ENCODE measurements around the gene FOXRED2. TPM values are rescaled to one million over a fixed set of nuclear protein-coding genes. Genes with fewer than 3 reads are reported as not detected.
A peak's percentile ranks its signal among the peaks of the same experiment; 100 is the strongest.

Gene FOXRED2
- total RNA-seq, 2 donors from 2014 or later: 28.3 to 33.3 TPM

DNA sequence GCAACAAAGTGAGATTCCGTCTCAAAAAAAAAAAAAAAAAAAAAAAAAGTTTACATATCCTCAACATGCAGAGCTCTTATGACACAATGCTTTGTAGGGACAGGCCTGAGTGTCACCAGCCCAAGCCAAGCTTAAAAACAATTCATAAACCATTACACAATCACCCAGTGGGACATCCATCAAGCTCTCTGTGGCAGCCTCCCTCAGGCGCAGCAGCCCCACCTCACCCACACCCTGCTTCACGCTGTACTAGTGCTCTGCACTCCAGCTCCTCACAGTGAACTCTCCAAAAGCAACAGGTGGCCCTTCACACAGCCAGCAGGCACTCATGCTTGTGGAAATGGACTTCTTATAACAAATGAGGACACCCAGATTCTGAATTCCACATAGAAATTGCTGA is 3.5 kb upstream of the FOXRED2 start:
- Mint-ChIP-seq H3K4me3 (no peak overlapping the region), H3K36me3 (ENCODE audit: low read depth) (peaks cover 51% of the 10 kb centered on the region), H3K27me3 (ENCODE audit: insufficient read depth) (peaks cover 6% of the 10 kb centered on the region), H3K4me1 (peaks cover 3% of the 10 kb centered on the region), H3K9me3 (peaks cover 6% of the 10 kb centered on the region), H3K27ac (no peak overlapping the region)
- no peak for DNase-seq
- TF ChIP-seq, protein P1, sequence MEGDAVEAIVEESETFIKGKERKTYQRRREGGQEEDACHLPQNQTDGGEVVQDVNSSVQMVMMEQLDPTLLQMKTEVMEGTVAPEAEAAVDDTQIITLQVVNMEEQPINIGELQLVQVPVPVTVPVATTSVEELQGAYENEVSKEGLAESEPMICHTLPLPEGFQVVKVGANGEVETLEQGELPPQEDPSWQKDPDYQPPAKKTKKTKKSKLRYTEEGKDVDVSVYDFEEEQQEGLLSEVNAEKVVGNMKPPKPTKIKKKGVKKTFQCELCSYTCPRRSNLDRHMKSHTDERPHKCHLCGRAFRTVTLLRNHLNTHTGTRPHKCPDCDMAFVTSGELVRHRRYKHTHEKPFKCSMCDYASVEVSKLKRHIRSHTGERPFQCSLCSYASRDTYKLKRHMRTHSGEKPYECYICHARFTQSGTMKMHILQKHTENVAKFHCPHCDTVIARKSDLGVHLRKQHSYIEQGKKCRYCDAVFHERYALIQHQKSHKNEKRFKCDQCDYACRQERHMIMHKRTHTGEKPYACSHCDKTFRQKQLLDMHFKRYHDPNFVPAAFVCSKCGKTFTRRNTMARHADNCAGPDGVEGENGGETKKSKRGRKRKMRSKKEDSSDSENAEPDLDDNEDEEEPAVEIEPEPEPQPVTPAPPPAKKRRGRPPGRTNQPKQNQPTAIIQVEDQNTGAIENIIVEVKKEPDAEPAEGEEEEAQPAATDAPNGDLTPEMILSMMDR (conservative IDR thresholded peaks at IDR 0.05): no peak
- Histone ChIP-seq H3K27me3 (ENCODE audit: control insufficient read depth, insufficient read depth, low read length, poor library complexity, severe bottlenecking) (no peaks in the 10 kb centered on the region), H3K36me3 (ENCODE audit: control insufficient read depth, insufficient read depth, low read length) (peaks cover 48% of the 10 kb centered on the region), H3K9me3 (ENCODE audit: control insufficient read depth, low read length) (no peaks in the 10 kb centered on the region), H3K4me3 (ENCODE audit: low read length) (no peak overlapping the region), H3K9ac (ENCODE audit: extremely low read depth, low read length, poor library complexity, severe bottlenecking) (no peak overlapping the region), H3K4me1 (ENCODE audit: control insufficient read depth, insufficient read depth, low read length) (peaks cover 5% of the 10 kb centered on the region), H3K27ac (ENCODE audit: low read depth, low read length) (no peak overlapping the region)
- WGBS, 2 experiments (ENCODE audit: insufficient coverage in 1 of 2, insufficient read length in 1 of 2): 91 to 100% methylated on average over 1 to 2 of the region's 3 CpGs

GRCh38 chr22:36507518-36508010 is 724 bp upstream of the FOXRED2 start:
- Mint-ChIP-seq H3K4me3 (peak overlapping the region; percentile 42), H3K4me1 (peaks cover 8% of the 10 kb centered on the region), H3K27ac (peak overlapping the region; percentile 16), H3K27me3 (ENCODE audit: insufficient read depth) (peaks cover 6% of the 10 kb centered on the region), H3K9me3 (peaks cover 6% of the 10 kb centered on the region), H3K36me3 (ENCODE audit: low read depth) (peaks cover 45% of the 10 kb centered on the region)
- H3K9me3 ChIP-seq (ENCODE audit: control insufficient read depth, low read length): no peaks in the 10 kb centered on the region
- no peaks in the 10 kb centered on the region for H3K27me3 ChIP-seq (ENCODE audit: control insufficient read depth, insufficient read depth, low read length, poor library complexity, severe bottlenecking)
- peaks cover 29% of the 10 kb centered on the region for H3K36me3 ChIP-seq (ENCODE audit: control insufficient read depth, insufficient read depth, low read length)
- H3K9ac ChIP-seq (ENCODE audit: extremely low read depth, low read length, poor library complexity, severe bottlenecking): no peak overlapping the region
- no peak overlapping the region for H3K27ac ChIP-seq (ENCODE audit: low read depth, low read length)
- no peak for DNase-seq
- TF ChIP-seq, protein P1 (conservative IDR thresholded peaks at IDR 0.05): no peak
- peak overlapping the region; percentile 48 for H3K4me3 ChIP-seq (ENCODE audit: low read length)
- peaks cover 5% of the 10 kb centered on the region for H3K4me1 ChIP-seq (ENCODE audit: control insufficient read depth, insufficient read depth, low read length)
- WGBS, 2 experiments (ENCODE audit: insufficient coverage in 1 of 2, insufficient read length in 1 of 2): 87 to 92% methylated on average over 5 to 6 of the region's 6 CpGs

- no peak overlapping the region for H3K9ac ChIP-seq (ENCODE audit: extremely low read depth, low read length, poor library complexity, severe bottlenecking)
- 97% methylated on average over 42 to 60 of the region's 60 CpGs for WGBS, 2 experiments (ENCODE audit: insufficient coverage in 1 of 2, insufficient read length in 1 of 2)
Observed at GRCh38 chr22:36505998-36506635, 723 bp downstream of the FOXRED2 start.

More at GRCh38 chr22:36505998-36506635, 723 bp downstream of the FOXRED2 start:
- H3K4me3 ChIP-seq (ENCODE audit: low read length): peak overlapping the region; percentile 48
- H3K27me3 Mint-ChIP-seq (ENCODE audit: insufficient read depth): peaks cover 6% of the 10 kb centered on the region
- H3K36me3 ChIP-seq (ENCODE audit: control insufficient read depth, insufficient read depth, low read length): peaks cover 16% of the 10 kb centered on the region
- H3K4me1 ChIP-seq (ENCODE audit: control insufficient read depth, insufficient read depth, low read length): peaks cover 5% of the 10 kb centered on the region
- H3K4me3 Mint-ChIP-seq: peak overlapping the region; percentile 42
- H3K27ac Mint-ChIP-seq: no peak overlapping the region
- H3K36me3 Mint-ChIP-seq (ENCODE audit: low read depth): peaks cover 34% of the 10 kb centered on the region
- TF ChIP-seq, protein P1 (conservative IDR thresholded peaks at IDR 0.05): no peak
- H3K4me1 Mint-ChIP-seq: peaks cover 8% of the 10 kb centered on the region
- no peaks in the 10 kb centered on the region for H3K27me3 ChIP-seq (ENCODE audit: control insufficient read depth, insufficient read depth, low read length, poor library complexity, severe bottlenecking)
- no peak overlapping the region for H3K27ac ChIP-seq (ENCODE audit: low read depth, low read length)
- H3K9me3 Mint-ChIP-seq: peaks cover 6% of the 10 kb centered on the region
- DNase-seq: no peak
- H3K9me3 ChIP-seq (ENCODE audit: control insufficient read depth, low read length): no peaks in the 10 kb centered on the region
